Activated effector memory CD4-positive, alpha-beta T cell treated with anti-CD3 and anti-CD28 coated beads, Interleukin-2, amount 50 U/mL, for 16 hours (primary cell): ENCODE data around the gene NAPEPLD.
"Not testable (repeated sequence)": the region's sequence is repeated elsewhere in the genome, so short reads cannot be mapped to it uniquely, and the experiment has no call there.

Experiments used
- DNase-seq: peaks from one replicate; pipeline ENCODE4 v3.0.0-alpha.2; 2020

Gene NAPEPLD

DNA sequence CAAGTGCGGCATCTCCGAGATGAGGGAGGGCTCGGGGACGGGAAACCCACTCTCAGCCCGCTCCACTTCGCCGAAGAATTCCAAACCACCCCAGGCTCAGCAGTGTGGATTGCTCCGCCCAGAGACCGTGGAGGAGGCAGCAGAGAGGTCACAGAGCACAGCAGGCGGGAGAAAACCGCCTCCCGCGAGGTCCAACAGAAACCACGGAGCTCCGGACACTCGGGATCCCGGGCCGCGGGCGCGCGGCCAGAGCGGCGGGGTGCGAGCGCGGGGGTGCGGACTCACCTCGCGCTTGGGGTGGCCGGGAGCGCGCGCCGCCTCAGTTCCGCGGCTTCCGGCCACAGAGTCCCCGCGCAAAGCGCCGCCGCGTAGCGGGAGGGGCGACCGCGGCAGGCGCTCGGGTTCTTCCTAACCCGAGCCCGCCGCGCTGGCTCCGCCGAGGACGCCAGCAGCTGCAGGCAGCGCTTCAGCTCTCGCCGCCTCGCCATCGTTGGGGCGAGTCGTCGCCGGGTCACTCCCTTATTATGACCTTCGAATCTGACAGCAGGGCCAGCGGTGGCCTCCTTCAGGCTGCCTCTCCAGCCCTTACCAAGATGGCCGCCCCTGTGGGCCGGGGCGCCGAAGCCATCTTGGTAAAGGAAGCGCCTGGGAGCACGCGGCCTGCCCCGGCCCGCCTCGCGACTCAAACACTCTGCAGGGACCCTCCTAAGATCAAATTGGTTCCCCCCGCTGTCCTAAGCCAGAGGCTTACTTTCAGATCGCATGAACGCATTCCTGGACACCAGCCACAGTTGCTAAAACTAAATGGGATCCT, at the start of gene NAPEPLD:
NAPEPLD (minus strand) TSS at position 106 of the 814 bp plus-strand sequence. CDS start 20,323 bp downstream, outside the sequence.
- DNase-seq = peak; percentile 88

DNA sequence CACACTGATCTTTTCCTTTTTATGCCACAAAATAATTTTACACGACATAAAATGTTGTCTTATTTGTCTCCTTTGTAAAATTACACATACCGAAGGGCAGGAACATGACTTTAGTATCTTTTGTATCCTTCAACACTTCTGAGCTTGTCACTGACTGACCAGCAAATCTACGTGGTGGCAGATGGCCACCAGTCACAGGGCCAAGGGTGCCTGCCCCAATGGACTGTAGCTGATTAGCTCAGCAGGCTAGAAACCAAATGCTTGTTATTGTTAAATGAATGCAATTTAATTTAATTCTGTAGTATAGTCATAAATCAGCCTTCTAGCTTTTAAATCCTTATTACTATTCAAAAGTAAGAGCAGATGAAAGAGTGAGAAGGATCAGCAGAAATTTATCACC, 49.2 kb upstream of the NAPEPLD start:
- DNase-seq = not testable (repeated sequence)

DNA sequence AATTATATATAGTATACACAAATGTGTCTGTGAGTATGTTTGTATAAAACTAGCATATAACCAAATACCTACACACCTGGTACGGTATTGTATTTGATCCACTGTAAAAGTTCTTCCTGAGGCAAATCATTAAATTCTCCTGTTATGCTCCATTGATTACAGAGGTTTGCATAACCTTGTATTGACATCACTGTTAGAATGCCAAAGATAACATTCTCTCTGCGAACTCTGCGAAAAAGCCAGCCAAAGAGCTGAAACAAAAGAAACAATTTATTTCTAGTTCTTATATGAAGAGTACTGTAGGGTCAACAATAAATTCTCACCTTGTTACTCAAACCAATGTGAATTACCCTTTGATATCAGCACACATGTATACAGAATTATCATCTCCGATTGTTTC, 46.5 kb upstream of the NAPEPLD start:
- DNase-seq = not testable (repeated sequence)

DNA sequence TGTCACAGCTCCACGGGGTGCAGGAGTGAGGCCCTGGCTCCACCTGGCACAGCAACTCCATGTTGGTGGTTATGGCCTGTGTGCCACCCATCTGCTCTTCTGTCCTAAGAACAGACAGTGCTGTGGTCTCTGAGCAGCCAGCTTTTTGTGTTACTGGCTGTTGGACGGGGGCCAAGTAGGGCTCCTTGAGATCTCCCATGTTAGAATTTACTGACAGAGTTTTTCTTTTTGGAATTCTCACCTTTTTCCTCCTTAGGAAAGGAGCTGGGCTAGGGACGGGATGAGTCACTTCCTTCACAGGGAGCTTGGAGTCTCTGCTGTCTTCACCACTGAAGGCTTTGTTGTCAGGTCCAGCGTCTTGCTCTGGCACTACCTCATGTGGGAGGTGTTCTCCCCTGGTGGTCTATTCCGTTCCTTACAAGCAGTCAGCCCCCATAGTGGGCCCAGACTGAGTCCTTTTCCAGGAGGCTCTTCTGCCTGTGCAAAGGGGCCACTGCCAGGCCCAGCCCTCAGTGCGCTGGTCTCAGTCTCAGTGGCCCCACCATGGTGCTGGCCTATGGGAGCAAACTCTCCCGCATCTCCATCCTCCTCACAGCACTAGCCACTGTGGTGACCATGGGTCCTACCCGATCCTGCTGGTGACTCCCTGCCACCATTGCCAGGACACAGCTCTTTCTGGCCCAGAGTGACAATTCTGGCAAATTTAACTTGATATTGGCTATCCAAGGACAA, 23.7 kb upstream of the NAPEPLD start:
- DNase-seq = not testable (repeated sequence)

DNA sequence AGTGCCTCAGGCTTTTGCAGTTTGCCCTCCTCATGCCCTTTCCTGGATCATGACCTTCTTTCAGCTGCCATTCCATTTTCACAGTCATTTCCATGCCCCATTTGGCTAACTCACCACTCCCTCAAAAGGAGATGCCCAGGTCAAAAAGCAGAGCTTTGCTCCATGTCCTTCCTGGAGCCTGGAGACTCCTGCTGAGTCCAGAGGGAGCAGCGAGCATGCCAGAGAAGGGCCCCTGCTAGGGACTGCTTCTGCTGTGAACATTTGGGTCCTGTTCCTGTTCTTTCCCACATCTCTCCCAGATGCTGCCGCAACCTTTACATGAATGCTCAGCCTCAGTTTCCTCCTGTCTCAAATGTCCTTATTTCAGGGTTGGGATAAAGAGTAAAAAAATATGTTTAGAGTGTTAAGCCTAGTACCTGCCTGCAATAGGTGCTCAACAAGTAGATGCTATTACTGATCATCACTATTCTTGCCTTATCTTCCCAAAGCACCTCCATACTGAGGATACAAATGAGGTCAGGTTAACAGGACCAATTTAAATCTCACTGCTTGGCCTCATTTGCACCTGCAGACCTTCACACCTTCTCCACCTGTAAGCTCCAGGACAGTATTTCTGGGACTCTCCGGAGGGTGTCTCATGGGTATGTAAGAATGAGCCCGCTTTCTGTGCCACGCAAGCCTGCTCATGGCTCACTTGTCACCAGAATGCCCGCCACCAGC, 23.0 kb upstream of the NAPEPLD start:
- not testable (repeated sequence) for DNase-seq

DNA sequence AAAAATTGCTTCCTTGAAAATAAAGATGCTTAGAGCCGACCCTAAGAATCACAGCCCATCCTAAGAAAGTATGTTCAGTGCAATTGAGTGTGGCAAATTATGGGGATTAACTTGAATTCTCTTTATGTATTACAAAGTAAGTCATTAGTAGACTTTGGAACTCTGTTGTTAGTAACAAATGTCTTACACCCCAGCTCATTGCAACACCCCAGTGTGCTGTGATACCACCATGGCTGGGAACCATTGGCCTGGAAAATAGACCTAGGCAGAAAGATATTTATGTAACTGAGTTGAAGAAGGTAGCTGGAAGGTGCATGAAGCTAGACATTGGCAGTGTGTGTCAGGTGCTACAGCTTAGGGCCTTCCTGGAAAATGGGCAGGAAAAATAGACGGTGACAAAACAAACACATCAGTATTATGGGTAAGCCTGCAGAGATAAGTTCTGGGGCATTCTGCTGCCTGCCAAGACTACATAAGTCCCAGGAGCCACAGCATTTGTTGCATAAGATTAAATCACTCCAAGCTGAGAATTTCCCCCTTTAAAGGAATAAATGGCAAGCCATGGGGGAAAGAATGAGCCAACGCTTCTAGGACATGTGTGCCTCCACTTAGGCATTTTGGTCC, 18.1 kb upstream of the NAPEPLD start:
- DNase-seq = not testable (repeated sequence)

DNA sequence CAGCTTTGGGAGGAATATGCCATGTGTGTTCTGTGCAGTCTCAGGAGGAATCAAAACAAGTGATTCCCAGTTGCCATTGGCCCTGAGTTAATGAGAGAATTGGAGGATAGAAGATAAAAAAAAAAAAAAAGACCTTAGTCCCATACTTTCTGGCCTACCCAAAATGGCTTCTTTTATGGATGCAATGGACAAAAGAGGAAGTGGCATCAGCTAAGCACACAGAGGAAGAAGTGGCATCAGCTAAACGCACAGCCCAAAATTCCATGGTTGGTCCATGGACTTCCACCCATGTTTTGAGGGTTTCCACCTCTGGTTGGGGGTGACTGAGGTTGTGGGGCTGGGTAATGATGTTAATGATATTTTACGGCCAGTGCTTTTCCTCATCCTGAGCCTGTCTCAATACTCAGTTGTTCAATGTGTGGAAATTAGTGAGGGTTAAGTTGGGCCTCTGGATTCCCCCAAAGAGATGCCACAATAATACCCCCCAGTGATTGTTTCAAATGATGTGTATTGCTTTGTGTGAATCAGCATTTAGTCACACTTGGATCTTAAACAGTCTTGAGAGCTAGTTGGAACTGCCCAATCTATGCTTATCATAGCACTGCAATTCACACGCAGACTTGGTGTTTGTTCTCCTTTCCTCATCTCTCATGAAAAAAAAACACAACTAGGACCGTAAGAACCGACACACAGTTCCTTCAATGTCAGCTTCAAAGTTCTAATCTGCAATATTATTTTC, 14.4 kb upstream of the NAPEPLD start:
- DNase-seq = not testable (repeated sequence)

DNA sequence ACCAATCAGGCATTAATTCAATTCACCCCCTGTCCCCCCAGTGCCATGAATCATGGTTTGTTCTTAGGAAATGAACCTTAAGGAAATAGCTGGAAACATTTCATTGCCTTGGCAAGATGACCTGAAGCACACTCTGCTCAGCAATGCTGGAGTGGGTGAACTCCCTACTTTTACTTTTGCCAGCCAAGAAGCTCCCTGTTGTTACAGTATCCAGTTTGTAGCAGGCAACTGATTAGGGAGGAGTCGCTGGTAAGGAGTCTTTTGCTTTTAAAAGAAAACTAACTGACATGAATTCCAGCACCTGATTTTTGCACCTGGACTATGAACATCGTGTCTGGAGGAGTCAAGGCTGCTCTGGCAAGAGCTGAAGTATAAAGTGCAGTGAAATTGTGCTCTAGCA, 13.7 kb upstream of the NAPEPLD start:
- DNase-seq = not testable (repeated sequence)

DNA sequence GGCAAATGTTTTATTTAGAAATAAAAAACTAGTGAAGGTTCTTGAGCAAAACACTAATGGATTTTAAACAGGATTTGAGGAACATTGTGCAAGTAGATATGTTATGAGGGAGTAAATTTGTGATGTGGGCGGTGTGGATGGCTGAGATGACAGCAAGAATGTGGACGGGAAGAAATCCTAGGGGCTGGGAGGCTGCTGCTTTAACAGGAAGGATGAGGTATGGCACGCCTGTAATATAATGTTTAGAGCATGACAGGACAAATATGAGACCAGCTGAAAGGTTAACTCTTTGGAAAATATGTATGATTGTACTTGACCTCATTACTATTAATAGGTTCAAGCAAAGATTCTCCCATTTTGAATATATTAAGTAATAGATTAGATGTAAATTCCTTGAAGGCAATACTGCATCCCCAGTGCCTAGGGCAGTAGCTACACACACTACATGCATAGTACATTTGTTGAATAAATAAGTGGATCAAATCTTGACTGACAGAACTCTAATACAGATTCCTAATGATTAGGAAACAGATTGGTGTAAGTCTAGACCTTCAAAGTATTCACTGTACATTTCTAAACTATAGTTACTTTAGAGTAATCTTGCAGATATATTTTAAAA, 13.2 kb upstream of the NAPEPLD start:
- not testable (repeated sequence) for DNase-seq

DNA sequence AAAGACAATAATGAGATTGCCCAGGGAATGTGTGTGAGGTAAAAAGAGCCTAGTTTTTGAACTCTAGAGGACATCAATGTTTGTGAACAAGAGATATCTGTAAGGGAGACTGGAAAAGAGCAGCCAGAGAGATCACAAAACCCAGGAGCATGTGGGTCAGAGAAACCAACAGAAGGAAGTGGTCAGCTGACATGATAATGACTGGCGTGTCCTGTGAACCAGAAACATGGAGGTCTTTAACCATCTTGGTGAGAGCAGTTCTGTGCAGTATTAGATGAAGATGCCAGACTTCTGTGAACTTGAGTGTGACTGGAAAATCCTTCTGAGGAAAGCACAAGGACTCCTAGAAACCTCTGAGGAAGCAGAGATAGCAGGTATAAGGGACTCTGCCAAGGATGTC, 10.2 kb upstream of the NAPEPLD start:
- DNase-seq = not testable (repeated sequence)

DNA sequence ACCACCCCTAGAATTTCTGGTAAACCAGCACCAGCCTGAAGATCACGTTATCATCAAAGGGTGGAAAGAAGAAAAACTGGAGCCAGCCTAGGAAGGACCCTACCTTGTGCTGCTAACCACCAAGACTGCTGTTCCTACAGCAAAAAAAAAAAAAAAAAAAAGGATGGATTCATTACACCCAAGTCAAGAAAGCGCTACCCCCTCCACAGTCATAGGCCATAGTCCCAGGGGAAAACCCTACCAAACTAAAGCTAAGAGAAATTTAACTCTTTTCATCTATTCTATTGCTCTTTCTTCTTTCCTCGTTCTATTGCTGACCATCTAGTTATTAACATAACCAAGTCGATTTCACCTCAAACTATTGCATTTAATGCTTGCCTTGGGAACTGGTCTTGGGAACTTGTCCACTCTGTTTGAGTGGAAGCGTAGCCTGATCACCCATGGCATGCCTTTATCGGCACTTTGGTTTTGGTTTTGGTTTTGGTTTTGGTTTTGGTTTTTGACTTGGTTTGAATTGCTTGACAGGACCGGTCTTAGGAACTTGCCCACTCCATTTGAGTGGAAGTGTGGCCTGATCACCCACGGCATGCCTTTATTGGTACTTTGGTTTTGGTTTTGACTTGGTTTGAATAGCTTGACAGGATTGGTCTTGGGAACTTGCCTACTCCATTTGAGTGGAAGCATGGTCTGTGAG, 6.6 kb upstream of the NAPEPLD start:
- DNase-seq = peak; percentile 64

DNA sequence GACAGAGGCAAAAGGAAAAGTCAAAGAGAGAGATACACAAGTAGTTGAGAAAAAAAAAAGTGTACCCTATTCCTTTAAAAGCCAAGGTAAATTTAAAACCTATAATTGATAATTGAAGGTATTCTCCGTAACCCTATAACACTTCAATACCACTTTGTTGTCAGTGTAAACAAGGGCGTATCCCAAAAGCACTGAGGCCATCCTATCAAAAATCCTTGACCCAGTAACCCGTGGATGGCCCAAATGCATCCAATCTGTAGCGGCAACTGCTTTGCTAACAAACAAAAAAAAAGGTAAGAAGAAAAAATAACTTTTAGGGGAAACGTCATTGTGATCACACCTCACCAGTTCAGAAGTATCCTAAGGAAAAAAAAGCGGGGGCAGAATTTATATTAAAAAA, 5.1 kb upstream of the NAPEPLD start:
- no peak for DNase-seq

DNA sequence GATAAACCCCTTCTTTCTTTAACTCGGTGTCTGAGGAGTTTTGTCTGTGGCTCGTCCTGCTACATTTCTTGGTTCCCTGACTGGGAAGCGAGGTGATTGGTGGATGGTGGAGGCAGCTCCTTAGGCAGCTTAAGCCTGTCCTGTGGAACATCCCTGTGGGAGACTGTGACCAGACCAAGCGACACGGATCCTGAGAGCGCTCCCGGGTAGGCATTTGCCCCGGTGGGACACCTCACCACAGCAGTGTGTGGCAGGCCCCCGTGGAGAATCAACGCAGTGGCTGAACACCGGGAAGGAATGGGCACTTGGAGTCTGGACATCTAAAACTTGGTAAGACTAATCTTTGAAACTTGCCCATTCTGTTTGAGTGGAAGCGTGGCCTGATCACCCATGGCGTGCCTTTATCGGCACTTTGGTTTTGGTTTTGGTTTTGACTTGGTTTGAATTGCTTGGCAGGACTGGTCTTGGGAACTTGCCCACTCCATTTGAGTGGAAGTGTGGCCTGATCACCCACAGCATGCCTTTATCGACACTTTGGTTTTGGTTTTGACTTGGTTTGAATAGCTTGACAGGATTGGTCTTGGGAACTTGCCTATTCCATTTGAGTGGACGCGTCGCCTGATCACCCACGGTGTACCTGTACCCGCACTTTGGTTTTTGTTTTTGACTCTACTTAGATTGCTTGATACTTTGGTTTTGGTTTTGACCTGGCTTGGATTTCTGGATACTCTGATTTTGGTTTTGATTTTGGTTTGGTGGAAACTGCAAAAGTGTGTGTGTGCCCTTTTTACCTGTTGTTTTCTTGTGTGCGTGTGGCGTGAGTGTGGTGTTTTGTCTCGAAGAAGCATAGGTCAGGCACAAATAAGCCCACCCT, 4.1 kb upstream of the NAPEPLD start:
- not testable (repeated sequence) for DNase-seq

DNA sequence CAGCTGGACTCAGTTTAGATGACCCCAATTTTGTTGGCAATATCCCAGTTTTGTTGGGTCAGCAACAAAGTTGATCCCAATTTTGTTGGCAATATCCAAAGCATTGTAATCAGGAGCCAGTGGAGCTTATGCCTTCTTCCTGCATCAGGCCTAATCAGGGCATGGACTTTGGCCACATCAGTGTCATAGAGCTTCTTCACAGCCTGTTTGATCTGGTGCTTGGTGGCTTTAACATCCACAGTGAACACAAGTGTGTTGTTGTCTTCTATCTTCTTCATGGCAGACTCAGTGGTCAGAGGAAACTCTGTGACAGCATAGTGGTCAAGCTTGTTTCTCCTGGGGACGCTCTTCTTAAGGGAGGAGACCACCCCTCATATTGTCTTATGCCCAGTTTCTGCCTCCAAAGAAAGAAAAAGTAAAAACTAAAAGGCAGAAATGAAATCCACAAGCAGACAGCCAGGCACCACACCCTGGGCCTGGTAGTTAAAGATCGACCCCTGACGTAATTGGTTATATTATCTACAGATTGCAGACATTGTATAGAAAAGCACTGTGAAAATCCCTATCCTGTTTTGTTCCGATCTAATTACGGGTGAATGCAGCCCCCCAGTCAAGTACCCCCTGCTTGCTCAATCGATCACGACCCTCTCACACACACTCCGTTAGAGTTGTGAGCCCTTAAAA, 3.2 kb upstream of the NAPEPLD start:
- DNase-seq = not testable (repeated sequence)

DNA sequence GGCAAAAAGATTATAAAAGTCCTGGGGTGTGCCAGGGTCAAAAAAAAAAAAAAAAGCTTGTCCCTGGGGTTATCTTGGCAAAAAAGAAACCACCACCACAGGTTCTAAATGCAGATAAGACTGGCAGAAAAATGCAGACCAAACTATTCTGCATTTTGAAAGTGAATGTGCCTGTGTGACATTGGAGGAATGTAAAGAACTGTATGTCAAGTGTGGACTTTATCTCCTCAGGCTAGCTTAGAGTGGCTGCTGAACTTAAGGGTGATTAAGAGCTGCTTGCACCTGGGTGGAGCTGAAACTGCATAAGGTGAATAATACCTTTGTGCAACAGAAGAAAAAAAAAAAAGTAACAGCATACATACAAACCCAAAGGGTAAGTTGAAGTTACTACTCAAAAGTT, 1.3 kb upstream of the NAPEPLD start:
- DNase-seq = no peak

DNA sequence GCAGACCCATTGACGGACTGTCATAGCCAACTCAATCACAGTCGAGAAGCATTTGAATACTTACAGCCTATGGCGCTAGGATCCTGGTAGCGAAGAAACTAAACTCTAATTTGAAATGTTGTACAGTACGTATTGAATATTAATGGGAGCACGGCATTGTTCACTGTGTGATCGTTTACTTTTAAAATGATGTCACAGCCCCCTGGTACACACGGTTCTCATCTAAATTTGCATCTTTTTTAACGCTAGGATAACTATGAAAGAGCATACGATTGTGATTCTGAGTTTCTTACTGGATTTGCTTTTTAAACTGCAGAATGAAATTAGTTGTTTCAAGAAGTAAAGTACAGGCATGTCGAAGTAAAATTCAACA, 895 bp upstream of the NAPEPLD start:
- DNase-seq = no peak

DNA sequence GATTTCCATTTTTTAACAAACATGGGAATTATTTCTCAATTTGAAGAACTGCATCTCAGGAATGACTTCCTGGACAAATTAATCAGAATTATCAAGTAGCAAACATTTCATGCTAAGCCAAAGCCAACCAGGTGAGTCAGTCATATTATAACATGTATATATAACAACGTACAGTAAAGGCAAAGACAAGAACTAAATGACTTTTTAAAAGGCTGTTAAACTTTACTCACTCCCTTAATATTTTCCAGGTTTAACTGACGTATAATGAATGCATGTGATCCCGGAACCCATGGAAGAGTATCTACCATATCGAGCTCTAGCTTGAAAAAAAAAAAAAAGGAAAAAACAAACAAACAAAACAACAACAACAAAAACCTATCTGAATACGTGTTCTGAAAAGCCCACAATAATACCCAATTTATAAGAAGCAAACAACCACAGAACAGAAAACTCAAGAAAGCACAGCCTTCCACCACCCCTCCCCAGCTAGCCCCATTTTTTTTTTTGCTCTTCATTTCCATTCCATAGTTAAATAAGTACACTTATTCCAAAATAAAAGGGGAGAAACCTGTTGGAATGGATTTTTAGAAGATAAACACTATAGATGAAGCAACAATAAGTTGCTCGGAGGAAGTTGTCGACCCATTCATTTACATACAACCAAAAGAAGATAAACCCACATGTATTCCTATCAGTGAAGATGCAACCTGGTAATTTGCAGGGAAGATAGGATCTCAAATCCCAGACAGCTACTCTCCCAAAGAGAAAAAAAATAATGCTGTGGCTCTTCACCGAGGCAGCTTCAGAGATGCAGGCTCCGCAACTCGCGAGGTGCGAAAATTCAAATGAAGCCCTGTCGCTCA, 537 bp downstream of the NAPEPLD start:
- no peak for DNase-seq

DNA sequence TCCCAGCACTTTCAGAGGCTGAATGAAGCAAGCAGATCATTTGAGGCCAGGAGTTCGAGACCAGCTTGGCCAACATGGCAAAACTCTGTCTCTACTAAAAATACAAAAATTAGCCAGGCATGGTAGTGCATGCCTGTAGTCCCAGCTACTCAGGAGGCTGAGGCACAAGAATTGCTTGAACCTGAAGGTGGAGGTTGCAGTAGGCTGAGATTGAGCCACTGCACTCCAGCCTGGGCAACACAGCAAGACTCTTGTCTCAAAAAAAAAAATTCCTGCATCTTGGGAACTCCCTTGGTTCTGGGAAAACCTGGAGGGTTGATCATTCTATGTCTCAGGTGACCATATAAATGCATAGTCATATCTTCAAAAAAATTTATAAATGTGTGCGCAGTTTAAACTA, 4.1 kb downstream of the NAPEPLD start:
- DNase-seq = not testable (repeated sequence)

DNA sequence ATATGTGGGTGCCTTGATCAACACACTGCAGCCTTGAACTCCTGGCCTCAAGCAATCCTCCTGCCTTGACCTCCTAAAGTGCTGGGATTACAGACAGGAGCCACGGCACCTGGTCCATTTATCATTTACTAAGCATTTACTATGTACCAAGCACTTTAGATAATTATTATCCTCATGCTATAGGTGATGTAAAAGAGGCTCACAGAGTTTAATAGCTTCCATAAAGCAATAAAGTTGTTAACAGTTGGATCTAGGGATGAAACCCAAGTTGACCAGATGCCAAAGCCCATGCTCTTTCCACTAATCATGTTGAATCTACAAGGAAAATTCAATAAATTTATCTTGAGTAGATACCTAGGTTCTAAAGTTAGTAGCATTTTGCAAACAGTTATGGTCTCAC, 5.0 kb downstream of the NAPEPLD start:
- no peak for DNase-seq
